Measurements from ENCODE around the gene GNG8.

DNA sequence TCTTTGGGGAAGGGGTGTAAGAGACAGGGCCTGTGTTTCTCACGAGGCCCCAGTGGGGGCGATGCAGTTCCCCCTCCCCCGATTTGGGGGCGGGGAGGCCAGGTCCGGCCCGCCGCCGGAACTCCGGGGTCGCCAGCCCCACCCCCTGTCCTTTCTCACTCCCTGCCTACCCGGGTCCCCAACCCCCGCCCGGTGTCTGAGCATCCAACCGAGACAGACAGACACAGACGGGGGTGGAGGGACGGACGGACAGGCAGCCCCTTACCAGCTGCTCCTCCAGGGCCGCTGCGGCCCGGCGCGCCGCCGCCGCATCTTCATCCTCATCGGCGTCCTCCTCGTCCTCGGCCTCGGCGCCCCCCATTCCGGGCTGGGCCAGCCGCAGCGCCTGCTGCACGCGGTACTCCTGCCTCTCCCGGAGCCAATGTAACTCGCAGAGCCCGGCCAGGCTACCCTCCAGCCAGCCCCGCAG lies 24.6 kb upstream of the GNG8 start:
- TF ChIP-seq POLR2A (IDR thresholded peaks at IDR 0.05): peak in 1 of 2 donors; percentile 65
- TF ChIP-seq, protein P1, sequence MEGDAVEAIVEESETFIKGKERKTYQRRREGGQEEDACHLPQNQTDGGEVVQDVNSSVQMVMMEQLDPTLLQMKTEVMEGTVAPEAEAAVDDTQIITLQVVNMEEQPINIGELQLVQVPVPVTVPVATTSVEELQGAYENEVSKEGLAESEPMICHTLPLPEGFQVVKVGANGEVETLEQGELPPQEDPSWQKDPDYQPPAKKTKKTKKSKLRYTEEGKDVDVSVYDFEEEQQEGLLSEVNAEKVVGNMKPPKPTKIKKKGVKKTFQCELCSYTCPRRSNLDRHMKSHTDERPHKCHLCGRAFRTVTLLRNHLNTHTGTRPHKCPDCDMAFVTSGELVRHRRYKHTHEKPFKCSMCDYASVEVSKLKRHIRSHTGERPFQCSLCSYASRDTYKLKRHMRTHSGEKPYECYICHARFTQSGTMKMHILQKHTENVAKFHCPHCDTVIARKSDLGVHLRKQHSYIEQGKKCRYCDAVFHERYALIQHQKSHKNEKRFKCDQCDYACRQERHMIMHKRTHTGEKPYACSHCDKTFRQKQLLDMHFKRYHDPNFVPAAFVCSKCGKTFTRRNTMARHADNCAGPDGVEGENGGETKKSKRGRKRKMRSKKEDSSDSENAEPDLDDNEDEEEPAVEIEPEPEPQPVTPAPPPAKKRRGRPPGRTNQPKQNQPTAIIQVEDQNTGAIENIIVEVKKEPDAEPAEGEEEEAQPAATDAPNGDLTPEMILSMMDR (IDR thresholded peaks at IDR 0.05): no peak
- no peak for TF ChIP-seq POLR2AphosphoS5 (IDR thresholded peaks at IDR 0.05)
